Osteocyte (in vitro differentiated cells): ENCODE data around the gene BHLHE41. TPM values are rescaled to one million over a fixed set of nuclear protein-coding genes. Genes with fewer than 3 reads are reported as not detected.

Experiments
- DNase-seq: peaks from one replicate; pipeline ENCODE4 v3.0.0; 2021; ENCODE audit warnings: mixed read lengths; ENCODE audit not compliant: unreplicated experiment; ENCODE audit errors: extremely low spot score
- H3K27ac Mint-ChIP-seq: one replicate; pipeline ENCODE4 v1.8.0; 2021; ENCODE audit warnings: mild to moderate bottlenecking, mixed read lengths; ENCODE audit not compliant: unreplicated experiment
- H3K27me3 Mint-ChIP-seq: one replicate; pipeline ENCODE4 v1.8.0; 2021; ENCODE audit warnings: mixed read lengths; ENCODE audit not compliant: unreplicated experiment
- H3K36me3 Mint-ChIP-seq: one replicate; pipeline ENCODE4 v1.8.0; 2021; ENCODE audit warnings: mixed read lengths; ENCODE audit not compliant: unreplicated experiment
- H3K4me1 Mint-ChIP-seq: one replicate; pipeline ENCODE4 v1.8.0; 2021; ENCODE audit warnings: mixed read lengths; ENCODE audit not compliant: unreplicated experiment
- H3K4me3 Mint-ChIP-seq: one replicate; pipeline ENCODE4 v1.8.0; 2021; ENCODE audit warnings: mild to moderate bottlenecking, moderate library complexity, mixed read lengths; ENCODE audit not compliant: unreplicated experiment
- H3K9me3 Mint-ChIP-seq: one replicate; pipeline ENCODE4 v1.8.0; 2021; ENCODE audit warnings: mixed read lengths; ENCODE audit not compliant: unreplicated experiment
- total RNA-seq: library from RNA; stranded (reverse); gene quantifications from 2 replicates; pipeline ENCODE4 v1.2.1, GENCODE V29; 2021
- TF ChIP-seq, protein P1 (sequence below): fragments of 200-600 bp; sonication (generic); IDR thresholded peaks from 2 replicates; pipeline ENCODE4 v1.5.0; 2021; ENCODE audit warnings: antibody characterized with exemption, mild to moderate bottlenecking, moderate library complexity

Gene BHLHE41
- total RNA-seq, 1 donor from 2014 or later: 1.1 TPM

DNA sequence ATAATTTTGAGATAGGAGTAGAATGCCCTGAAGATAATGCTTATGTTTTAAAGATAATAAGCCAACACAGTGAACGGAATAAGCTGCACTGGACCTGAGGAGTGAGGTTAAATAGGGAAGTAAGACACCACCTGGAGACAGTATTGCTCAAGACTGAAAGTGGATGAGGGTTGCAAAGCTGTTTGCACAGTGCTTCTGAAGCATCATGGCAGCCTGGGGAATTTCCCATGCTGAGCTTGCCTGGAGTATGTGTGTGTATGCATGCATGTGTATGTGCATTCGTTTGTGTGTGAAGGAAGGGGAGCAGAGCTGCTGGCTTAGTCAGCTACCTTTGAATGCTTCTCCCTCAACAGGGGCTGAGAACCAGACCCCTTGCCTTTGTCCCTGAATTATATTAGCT, 35.8 kb downstream of the BHLHE41 start:
- H3K36me3 Mint-ChIP-seq: peaks cover 2% of the 10 kb centered on the region
- H3K4me1 Mint-ChIP-seq: peaks cover 4% of the 10 kb centered on the region
- DNase-seq: no peak
- TF ChIP-seq, protein P1, sequence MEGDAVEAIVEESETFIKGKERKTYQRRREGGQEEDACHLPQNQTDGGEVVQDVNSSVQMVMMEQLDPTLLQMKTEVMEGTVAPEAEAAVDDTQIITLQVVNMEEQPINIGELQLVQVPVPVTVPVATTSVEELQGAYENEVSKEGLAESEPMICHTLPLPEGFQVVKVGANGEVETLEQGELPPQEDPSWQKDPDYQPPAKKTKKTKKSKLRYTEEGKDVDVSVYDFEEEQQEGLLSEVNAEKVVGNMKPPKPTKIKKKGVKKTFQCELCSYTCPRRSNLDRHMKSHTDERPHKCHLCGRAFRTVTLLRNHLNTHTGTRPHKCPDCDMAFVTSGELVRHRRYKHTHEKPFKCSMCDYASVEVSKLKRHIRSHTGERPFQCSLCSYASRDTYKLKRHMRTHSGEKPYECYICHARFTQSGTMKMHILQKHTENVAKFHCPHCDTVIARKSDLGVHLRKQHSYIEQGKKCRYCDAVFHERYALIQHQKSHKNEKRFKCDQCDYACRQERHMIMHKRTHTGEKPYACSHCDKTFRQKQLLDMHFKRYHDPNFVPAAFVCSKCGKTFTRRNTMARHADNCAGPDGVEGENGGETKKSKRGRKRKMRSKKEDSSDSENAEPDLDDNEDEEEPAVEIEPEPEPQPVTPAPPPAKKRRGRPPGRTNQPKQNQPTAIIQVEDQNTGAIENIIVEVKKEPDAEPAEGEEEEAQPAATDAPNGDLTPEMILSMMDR: no peak
- H3K4me3 Mint-ChIP-seq: no peak overlapping the region
- no peaks in the 10 kb centered on the region for H3K27me3 Mint-ChIP-seq
- H3K9me3 Mint-ChIP-seq: no peaks in the 10 kb centered on the region
- H3K27ac Mint-ChIP-seq: no peak overlapping the region

DNA sequence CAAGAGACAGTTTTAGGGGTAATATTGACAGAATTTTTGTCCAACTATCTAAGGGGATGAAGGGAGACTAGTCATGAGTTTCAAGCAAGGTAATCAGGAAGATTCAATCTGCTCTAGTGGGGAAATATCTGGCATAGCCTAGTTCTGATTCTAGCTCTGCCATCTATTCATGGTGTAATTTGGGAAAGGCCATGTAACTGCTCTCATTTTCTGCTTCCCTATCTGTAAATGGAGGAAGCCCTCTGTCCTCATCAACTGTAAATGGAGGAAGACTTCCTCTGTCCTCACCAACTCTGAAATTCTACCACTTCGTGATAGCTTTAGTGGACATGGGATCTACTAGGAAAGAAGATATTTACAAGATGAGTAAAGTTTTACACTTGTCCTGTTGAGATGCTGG, 37.9 kb downstream of the BHLHE41 start:
- TF ChIP-seq, protein P1: no peak
- no peak overlapping the region for H3K27ac Mint-ChIP-seq
- H3K36me3 Mint-ChIP-seq: peaks cover 2% of the 10 kb centered on the region
- DNase-seq: no peak
- no peaks in the 10 kb centered on the region for H3K9me3 Mint-ChIP-seq
- H3K4me1 Mint-ChIP-seq: no peaks in the 10 kb centered on the region
- no peak overlapping the region for H3K4me3 Mint-ChIP-seq
- no peaks in the 10 kb centered on the region for H3K27me3 Mint-ChIP-seq

DNA sequence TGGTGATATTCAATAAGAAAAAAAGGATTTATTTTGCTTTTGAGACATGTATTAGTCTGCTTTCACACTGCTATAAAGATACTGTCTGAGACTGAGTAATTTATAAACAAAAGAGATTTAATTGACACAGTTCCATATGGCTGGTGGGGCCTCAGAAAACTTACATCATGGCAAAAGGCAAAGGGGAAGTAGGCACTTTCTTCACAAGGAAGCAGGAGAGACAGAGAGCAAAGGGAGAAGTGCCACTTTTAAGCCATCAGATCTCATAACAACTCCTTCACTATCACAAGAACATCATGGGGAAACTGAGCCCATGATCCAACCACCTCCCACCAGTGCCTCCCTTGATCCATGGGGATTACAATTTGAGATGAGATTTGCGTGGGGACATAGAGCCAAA, 43.9 kb downstream of the BHLHE41 start:
- TF ChIP-seq, protein P1: no peak
- DNase-seq: no peak
- Mint-ChIP-seq H3K27ac (no peak overlapping the region), H3K9me3 (no peaks in the 10 kb centered on the region), H3K36me3 (peaks cover 7% of the 10 kb centered on the region), H3K4me1 (no peaks in the 10 kb centered on the region), H3K4me3 (no peak overlapping the region), H3K27me3 (no peaks in the 10 kb centered on the region)

DNA sequence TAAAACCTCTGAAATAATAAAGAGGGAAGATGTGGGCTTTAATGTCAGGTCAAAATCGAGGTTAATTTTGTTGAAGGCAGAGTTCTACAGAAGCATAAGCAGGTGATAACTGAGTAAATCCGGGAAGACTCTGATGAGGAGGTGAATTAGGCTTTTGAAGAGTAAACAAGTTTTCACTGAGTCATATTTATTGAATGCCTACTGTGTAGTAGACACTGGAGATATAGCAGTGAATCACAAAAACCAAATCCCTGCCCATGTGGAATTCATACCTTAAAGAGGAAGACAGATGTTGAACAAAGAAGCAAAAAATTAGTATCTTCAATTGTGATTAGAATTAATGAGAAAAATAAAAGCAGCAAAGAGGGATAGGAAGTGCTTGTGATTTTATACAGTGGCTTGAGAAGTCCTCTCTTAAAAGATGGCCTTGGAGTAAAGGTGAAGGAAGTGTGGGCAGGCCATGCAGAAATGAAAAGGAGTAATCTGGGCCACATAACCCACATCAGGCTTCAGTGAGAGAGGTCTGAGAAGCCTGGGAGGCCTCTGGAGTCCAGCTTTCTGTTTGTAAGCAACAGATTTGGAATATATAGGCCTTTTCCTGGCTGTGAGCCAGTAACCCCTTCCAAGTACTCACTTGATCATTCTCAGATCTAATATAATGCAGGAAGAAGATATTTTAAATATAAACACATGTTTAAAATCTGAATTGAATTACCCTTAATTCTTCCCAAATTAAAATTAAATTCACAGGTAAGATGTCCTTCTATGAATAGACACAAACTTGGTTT, 46.7 kb downstream of the BHLHE41 start:
- H3K27me3 Mint-ChIP-seq: no peaks in the 10 kb centered on the region
- H3K4me1 Mint-ChIP-seq: no peaks in the 10 kb centered on the region
- H3K9me3 Mint-ChIP-seq: no peaks in the 10 kb centered on the region
- no peak overlapping the region for H3K4me3 Mint-ChIP-seq
- H3K36me3 Mint-ChIP-seq: peaks cover 8% of the 10 kb centered on the region
- TF ChIP-seq, protein P1: no peak
- H3K27ac Mint-ChIP-seq: no peak overlapping the region
- DNase-seq: no peak

Other genes with a start within 250 kb of the BHLHE41 start
- gene RASSF8, start 166.4 kb downstream of the BHLHE41 start, total RNA-seq: 69.0 and 74.3 TPM in 2 replicates
- 19.2 and 23.3 TPM in 2 replicates for gene SSPN, start 70.5 kb upstream of the BHLHE41 start, total RNA-seq